HepG2 (cell line): ENCODE measurements around the gene HAP1. TPM values are rescaled to one million over a fixed set of nuclear protein-coding genes. Genes with fewer than 3 reads are reported as not detected.

Experiments used
- AGO1 ChIP-seq: fragments of 200-400 bp; formaldehyde crosslinking; IDR thresholded peaks from 2 replicates; pipeline ENCODE4 v1.6.1; 2017; ENCODE audit warnings: mild to moderate bottlenecking, low read depth, low read length, moderate library complexity; ENCODE audit not compliant: poor library complexity, severe bottlenecking
- ELF3 ChIP-seq: IDR thresholded peaks from 2 replicates; pipeline ENCODE4 v1.6.1; 2016; ENCODE audit warnings: missing genetic modification reagents, missing compliant biosample characterization
- NR2C2 ChIP-seq: sonication (generic); formaldehyde crosslinking; IDR thresholded peaks from 2 replicates; pipeline ENCODE4 v1.4.0; 2020; ENCODE audit warnings: missing genetic modification reagents, mild to moderate bottlenecking, moderate library complexity, borderline replicate concordance
- PHF20 ChIP-seq: sonication (generic); formaldehyde crosslinking; IDR thresholded peaks from 2 replicates; pipeline ENCODE4 v1.5.0; 2020; ENCODE audit warnings: mild to moderate bottlenecking, missing genetic modification reagents
- SRY ChIP-seq: sonication (generic); formaldehyde crosslinking; IDR thresholded peaks from 2 replicates; pipeline ENCODE4 v1.8.0; 2022; ENCODE audit warnings: mild to moderate bottlenecking, missing genetic modification reagents
- ZBTB26 ChIP-seq: IDR thresholded peaks from 2 replicates; pipeline ENCODE4 v1.6.1; 2016; ENCODE audit warnings: missing compliant biosample characterization, missing genetic modification reagents, borderline replicate concordance
- ZKSCAN5 ChIP-seq: sonication (generic); formaldehyde crosslinking; IDR thresholded peaks from 2 replicates; pipeline ENCODE4 v1.5.1; 2020; ENCODE audit warnings: mild to moderate bottlenecking, missing genetic modification reagents
- ZMAT3 ChIP-seq: sonication (generic); formaldehyde crosslinking; conservative IDR thresholded peaks from 2 replicates; pipeline ENCODE4 v1.7.0; 2021; ENCODE audit warnings: missing genetic modification reagents
- ZNF101 ChIP-seq: sonication (generic); formaldehyde crosslinking; IDR thresholded peaks from 2 replicates; pipeline ENCODE4 v1.4.0; 2020; ENCODE audit warnings: mild to moderate bottlenecking, low read depth, missing genetic modification reagents, borderline replicate concordance
- ZNF562 ChIP-seq: sonication (generic); formaldehyde crosslinking; IDR thresholded peaks from 2 replicates; pipeline ENCODE4 v1.8.0; 2022; ENCODE audit warnings: missing genetic modification reagents, borderline replicate concordance
- ZNF7 ChIP-seq: IDR thresholded peaks from 2 replicates; pipeline ENCODE4 v1.6.1; 2016; ENCODE audit warnings: missing biosample characterization, missing genetic modification reagents
- polyA plus RNA-seq, 8 experiments: library from polyadenylated mRNA; depleted of rRNA in 3 of 8; stranded (reverse) in 7 of 8; unstranded in 1 of 8; fragments of >200 nt; fragmentation: Illumina TruSeq in 4 of 8; extraction: Trizol in 4 of 8; gene quantifications; 2 replicates each; pipeline versions ENCODE4 v1.2.1 to v1.2.3, GENCODE V29; 2011 to 2016; ENCODE audit warnings: low read depth in 4 of 8, missing spikeins in 1 of 8, mixed read lengths in 1 of 8; ENCODE audit not compliant: insufficient read depth in 1 of 8
- total RNA-seq, 5 experiments: library from RNA; depleted of rRNA; stranded (reverse); fragments of >200 nt; fragmentation: Illumina TruSeq; extraction: Trizol; gene quantifications; 2 replicates each; pipeline ENCODE4 v1.2.3, GENCODE V29; 2016; ENCODE audit warnings: low read depth in 1 of 5
- TF ChIP-seq, protein P1 (sequence below): sonication (generic); formaldehyde crosslinking; IDR thresholded peaks from 2 replicates; pipeline ENCODE4 v1.5.1; 2020; ENCODE audit warnings: mild to moderate bottlenecking, missing genetic modification reagents, borderline replicate concordance
- TF ChIP-seq, protein P2 (sequence below): IDR thresholded peaks from 2 replicates; pipeline ENCODE4 v1.6.1; 2016; ENCODE audit warnings: low read depth, control low read depth
- TF ChIP-seq, protein P3 (sequence below): sonication (generic); formaldehyde crosslinking; conservative IDR thresholded peaks from 2 replicates; pipeline ENCODE4 v1.8.0; 2022; ENCODE audit warnings: mild to moderate bottlenecking, moderate library complexity, missing genetic modification reagents
- TF ChIP-seq, protein P4 (sequence below): sonication (generic); formaldehyde crosslinking; IDR thresholded peaks from 2 replicates; pipeline ENCODE4 v1.4.0; 2020; ENCODE audit warnings: missing genetic modification reagents

Gene HAP1
- total and polyA plus RNA-seq, 2 of the 13 experiments (the other 11 are each of a cell fraction or from before 2014, with no cell fraction given) = 0.07 TPM

GRCh38 chr17:41688641-41689496 is 45.6 kb downstream of the HAP1 start, which contains the start of gene EIF1 (continued):
- TF ChIP-seq, protein P1, sequence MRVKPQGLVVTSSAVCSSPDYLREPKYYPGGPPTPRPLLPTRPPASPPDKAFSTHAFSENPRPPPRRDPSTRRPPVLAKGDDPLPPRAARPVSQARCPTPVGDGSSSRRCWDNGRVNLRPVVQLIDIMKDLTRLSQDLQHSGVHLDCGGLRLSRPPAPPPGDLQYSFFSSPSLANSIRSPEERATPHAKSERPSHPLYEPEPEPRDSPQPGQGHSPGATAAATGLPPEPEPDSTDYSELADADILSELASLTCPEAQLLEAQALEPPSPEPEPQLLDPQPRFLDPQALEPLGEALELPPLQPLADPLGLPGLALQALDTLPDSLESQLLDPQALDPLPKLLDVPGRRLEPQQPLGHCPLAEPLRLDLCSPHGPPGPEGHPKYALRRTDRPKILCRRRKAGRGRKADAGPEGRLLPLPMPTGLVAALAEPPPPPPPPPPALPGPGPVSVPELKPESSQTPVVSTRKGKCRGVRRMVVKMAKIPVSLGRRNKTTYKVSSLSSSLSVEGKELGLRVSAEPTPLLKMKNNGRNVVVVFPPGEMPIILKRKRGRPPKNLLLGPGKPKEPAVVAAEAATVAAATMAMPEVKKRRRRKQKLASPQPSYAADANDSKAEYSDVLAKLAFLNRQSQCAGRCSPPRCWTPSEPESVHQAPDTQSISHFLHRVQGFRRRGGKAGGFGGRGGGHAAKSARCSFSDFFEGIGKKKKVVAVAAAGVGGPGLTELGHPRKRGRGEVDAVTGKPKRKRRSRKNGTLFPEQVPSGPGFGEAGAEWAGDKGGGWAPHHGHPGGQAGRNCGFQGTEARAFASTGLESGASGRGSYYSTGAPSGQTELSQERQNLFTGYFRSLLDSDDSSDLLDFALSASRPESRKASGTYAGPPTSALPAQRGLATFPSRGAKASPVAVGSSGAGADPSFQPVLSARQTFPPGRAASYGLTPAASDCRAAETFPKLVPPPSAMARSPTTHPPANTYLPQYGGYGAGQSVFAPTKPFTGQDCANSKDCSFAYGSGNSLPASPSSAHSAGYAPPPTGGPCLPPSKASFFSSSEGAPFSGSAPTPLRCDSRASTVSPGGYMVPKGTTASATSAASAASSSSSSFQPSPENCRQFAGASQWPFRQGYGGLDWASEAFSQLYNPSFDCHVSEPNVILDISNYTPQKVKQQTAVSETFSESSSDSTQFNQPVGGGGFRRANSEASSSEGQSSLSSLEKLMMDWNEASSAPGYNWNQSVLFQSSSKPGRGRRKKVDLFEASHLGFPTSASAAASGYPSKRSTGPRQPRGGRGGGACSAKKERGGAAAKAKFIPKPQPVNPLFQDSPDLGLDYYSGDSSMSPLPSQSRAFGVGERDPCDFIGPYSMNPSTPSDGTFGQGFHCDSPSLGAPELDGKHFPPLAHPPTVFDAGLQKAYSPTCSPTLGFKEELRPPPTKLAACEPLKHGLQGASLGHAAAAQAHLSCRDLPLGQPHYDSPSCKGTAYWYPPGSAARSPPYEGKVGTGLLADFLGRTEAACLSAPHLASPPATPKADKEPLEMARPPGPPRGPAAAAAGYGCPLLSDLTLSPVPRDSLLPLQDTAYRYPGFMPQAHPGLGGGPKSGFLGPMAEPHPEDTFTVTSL (CRISPR knock-in tag) = peak; percentile 31; the same call in 1 of the 2 replicates
- TF ChIP-seq, protein P2, sequence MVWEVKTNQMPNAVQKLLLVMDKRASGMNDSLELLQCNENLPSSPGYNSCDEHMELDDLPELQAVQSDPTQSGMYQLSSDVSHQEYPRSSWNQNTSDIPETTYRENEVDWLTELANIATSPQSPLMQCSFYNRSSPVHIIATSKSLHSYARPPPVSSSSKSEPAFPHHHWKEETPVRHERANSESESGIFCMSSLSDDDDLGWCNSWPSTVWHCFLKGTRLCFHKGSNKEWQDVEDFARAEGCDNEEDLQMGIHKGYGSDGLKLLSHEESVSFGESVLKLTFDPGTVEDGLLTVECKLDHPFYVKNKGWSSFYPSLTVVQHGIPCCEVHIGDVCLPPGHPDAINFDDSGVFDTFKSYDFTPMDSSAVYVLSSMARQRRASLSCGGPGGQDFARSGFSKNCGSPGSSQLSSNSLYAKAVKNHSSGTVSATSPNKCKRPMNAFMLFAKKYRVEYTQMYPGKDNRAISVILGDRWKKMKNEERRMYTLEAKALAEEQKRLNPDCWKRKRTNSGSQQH = no peak
- TF ChIP-seq, protein P3, sequence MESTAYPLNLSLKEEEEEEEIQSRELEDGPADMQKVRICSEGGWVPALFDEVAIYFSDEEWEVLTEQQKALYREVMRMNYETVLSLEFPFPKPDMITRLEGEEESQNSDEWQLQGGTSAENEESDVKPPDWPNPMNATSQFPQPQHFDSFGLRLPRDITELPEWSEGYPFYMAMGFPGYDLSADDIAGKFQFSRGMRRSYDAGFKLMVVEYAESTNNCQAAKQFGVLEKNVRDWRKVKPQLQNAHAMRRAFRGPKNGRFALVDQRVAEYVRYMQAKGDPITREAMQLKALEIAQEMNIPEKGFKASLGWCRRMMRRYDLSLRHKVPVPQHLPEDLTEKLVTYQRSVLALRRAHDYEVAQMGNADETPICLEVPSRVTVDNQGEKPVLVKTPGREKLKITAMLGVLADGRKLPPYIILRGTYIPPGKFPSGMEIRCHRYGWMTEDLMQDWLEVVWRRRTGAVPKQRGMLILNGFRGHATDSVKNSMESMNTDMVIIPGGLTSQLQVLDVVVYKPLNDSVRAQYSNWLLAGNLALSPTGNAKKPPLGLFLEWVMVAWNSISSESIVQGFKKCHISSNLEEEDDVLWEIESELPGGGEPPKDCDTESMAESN (CRISPR knock-in tag) = peak; percentile 92
- peak; percentile 74; the same call in 1 of the 2 replicates for TF ChIP-seq ZKSCAN5 (CRISPR knock-in tag)
- TF ChIP-seq ZMAT3 = peak; percentile 98
- TF ChIP-seq ZNF7 (CRISPR knock-in tag) = no peak
- TF ChIP-seq ZBTB26 = peak; percentile 28; the same call in 1 of the 2 replicates
- TF ChIP-seq, protein P4, sequence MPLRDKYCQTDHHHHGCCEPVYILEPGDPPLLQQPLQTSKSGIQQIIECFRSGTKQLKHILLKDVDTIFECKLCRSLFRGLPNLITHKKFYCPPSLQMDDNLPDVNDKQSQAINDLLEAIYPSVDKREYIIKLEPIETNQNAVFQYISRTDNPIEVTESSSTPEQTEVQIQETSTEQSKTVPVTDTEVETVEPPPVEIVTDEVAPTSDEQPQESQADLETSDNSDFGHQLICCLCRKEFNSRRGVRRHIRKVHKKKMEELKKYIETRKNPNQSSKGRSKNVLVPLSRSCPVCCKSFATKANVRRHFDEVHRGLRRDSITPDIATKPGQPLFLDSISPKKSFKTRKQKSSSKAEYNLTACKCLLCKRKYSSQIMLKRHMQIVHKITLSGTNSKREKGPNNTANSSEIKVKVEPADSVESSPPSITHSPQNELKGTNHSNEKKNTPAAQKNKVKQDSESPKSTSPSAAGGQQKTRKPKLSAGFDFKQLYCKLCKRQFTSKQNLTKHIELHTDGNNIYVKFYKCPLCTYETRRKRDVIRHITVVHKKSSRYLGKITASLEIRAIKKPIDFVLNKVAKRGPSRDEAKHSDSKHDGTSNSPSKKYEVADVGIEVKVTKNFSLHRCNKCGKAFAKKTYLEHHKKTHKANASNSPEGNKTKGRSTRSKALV (CRISPR knock-in tag) = no peak
- TF ChIP-seq ZNF562 = no peak
- TF ChIP-seq ELF3 (CRISPR knock-in tag) = peak; percentile 57; the same call in 1 of the 2 replicates
- TF ChIP-seq PHF20 (CRISPR knock-in tag) = peak; percentile 84
- peak; percentile 85; the same call in 1 of the 2 replicates for TF ChIP-seq ZNF101
- peak; percentile 97 for TF ChIP-seq NR2C2 (CRISPR knock-in tag)
- peak; percentile 89 for TF ChIP-seq AGO1
- peak; percentile 89; the same call in 1 of the 2 replicates for TF ChIP-seq SRY (CRISPR knock-in tag)
